Heart right ventricle (tissue), 16 donors: ENCODE data around the gene CLCN7. TPM values are rescaled to one million over a fixed set of nuclear protein-coding genes. Genes with fewer than 3 reads are reported as not detected.

Source experiments
- ATAC-seq, 8 donors: fragments of 200-7000 bp; cut with Tn5 transposase; one replicate each; pipeline ENCODE4 v1.9.1; 2020; ENCODE audit warnings: mild to moderate bottlenecking in 8 of 8, moderate library complexity in 8 of 8, moderate number of reproducible peaks in 1 of 8
- DNase-seq, 2 donors: peaks; one replicate each; pipeline ENCODE4 v3.0.0-alpha.2; 2020
- H3K27ac ChIP-seq, 10 donors: fragments of 200-600 bp; sonication (generic) in 2 of 10; one replicate each; pipeline versions ENCODE4 v1.5.0 to v1.8.0; 2020 to 2022; ENCODE audit warnings: mild to moderate bottlenecking in 3 of 10
- H3K27me3 ChIP-seq, 7 donors: fragments of 200-600 bp; one replicate each; pipeline ENCODE4 v1.8.0; 2021 to 2022; ENCODE audit warnings: mild to moderate bottlenecking in 2 of 7
- H3K36me3 ChIP-seq, 9 donors: fragments of 200-600 bp; sonication (generic) in 1 of 9; one replicate each; pipeline versions ENCODE4 v1.5.0 to v1.8.0; 2020 to 2022; ENCODE audit warnings: mild to moderate bottlenecking in 2 of 9
- H3K4me1 ChIP-seq, 9 donors: fragments of 200-600 bp; sonication (generic) in 1 of 9; one replicate each; pipeline versions ENCODE4 v1.5.0 to v1.8.0; 2020 to 2022; ENCODE audit warnings: mild to moderate bottlenecking in 4 of 9
- H3K4me3 ChIP-seq, 10 donors: fragments of 200-600 bp; sonication (generic) in 2 of 10; one replicate each; pipeline versions ENCODE4 v1.5.0 to v1.8.0; 2020 to 2022; ENCODE audit warnings: mild to moderate bottlenecking in 7 of 10, moderate library complexity in 2 of 10
- H3K9me3 ChIP-seq, 11 donors: fragments of 200-600 bp in 10 of 11; sonication (generic) in 2 of 11; one replicate each; pipeline versions ENCODE4 v1.5.0 to v1.8.0; 2013 to 2022; ENCODE audit warnings: mild to moderate bottlenecking in 2 of 11, control low read depth in 1 of 11, moderate library complexity in 1 of 11
- CTCF ChIP-seq, 9 donors: fragments of 200-600 bp; sonication (generic) in 2 of 9; IDR thresholded peaks; one replicate each; pipeline versions ENCODE4 v1.5.0 to v1.8.0; 2021 to 2022; ENCODE audit warnings: antibody characterized with exemption in 9 of 9, mild to moderate bottlenecking in 5 of 9, moderate library complexity in 1 of 9
- WGBS, 2 donors: extraction: QIAGEN DNeasy Blood & Tissue Kit; methylation state at CpG; one replicate each; pipeline ENCODE4 v1.1.7; 2013; ENCODE audit warnings: inconsistent platforms in 1 of 2; 5-methylcytosine and 5-hydroxymethylcytosine counted together
- intact Hi-C, 10 donors: fragments of 100-400 bp; cut with DNase I; formaldehyde crosslinking; loops; one replicate each; pipeline versions ENCODE4 v1.11.1 to v1.14.2; 2022
- polyA plus RNA-seq, 2 donors: library from polyadenylated mRNA; stranded (reverse); fragments of 200-250 nt; gene quantifications; one replicate each; pipeline ENCODE4 v1.2.3, GENCODE V29; 2013
- total RNA-seq, 10 donors: library from RNA; stranded (reverse); fragmentation: NEBNext Ultra II Directional in 3 of 10; extraction: Animal tissue kit (Norgen Biotek cat#: 25700) in 3 of 10; gene quantifications; one replicate each; pipeline versions ENCODE4 v1.2.1 to v1.2.4, GENCODE V29; 2021 to 2023
- donor health status: Arrhythmogenic right ventricular cardiomyopathy.
- donor health status: ischemic (EF 13 %, LVEDD 7.1; RV severe dilation, severe dysfunction).
- donor health status: healthy with polysubstance abuse.
- donor health status: DM: no; HTN: yes; CAD: no.
- donor health status: DM: no; HTN: no; CAD: no.
- donor health status: ischemic (EF 25% LVEDD 6.9; RV normal size, moderate dysfunction).
- donor health status: ischemic (EF 25% LVEDD 5.7; RV mildly dilated, moderate dysfunction).
- donor health status: healthy.
- donor health status: DM: yes; HTN: yes; CAD: no.
- donor health status: Ischemic cardiomyopathy.
- donor health status: ischemic (EF 35%, LVEDD 5.7; RV mildly dilated, moderate dysfunction).
- donor health status: nonischemic (EF 11% LVEDD 7.7; RV severe dilation, severe dysfunction).
- donor health status: DM: yes; HTN: yes; CAD: no.
- donor health status: PGD.
- donor health status: ischemic (EF 29% LVEDD 5.4; RV normal size, mild dysfunction).
- donor health status: nonischemic (EF 23%, LVEDD 6.1; RV moderate dilation, normal function).

Gene CLCN7
- total and polyA plus RNA-seq, 12 donors = 29.5 to 60.6 (median 35.1) TPM

- Histone ChIP-seq H3K27me3 (no peaks in the 10 kb centered on the region), H3K4me1 (peaks cover 0 to 47% (median 6%) of the 10 kb centered on the region in 9 donors), H3K27ac (no peak overlapping the region), H3K9me3 (peaks cover 0 to 3% (median 0%) of the 10 kb centered on the region in 11 donors), H3K4me3 (no peak overlapping the region), H3K36me3 (peaks cover 0 to 33% (median 0%) of the 10 kb centered on the region in 9 donors)
- intact Hi-C loops = no loop called here
- peak in 5 of 8 donors; percentile 9 to 62 (median 25) for ATAC-seq
- no peak for TF ChIP-seq CTCF (IDR thresholded peaks at IDR 0.05)
- 54 to 65% methylated on average over 14 of the region's 14 CpGs for WGBS, 2 donors
- peak in 1 of 2 donors; percentile 26 for DNase-seq
Observed at GRCh38 chr16:1466968-1467521, 7.8 kb downstream of the CLCN7 start.

- DNase-seq = peak in 1 of 2 donors; percentile 9
- peaks cover 0 to 2% (median 0%) of the 10 kb centered on the region in 11 donors for H3K9me3 ChIP-seq
- H3K4me1 ChIP-seq = peaks cover 0 to 37% (median 6%) of the 10 kb centered on the region in 9 donors
- H3K36me3 ChIP-seq = peaks cover 0 to 40% (median 5%) of the 10 kb centered on the region in 9 donors
- intact Hi-C loops = no loop called here
- no peak for TF ChIP-seq CTCF (IDR thresholded peaks at IDR 0.05)
- no peak overlapping the region for H3K4me3 ChIP-seq
- H3K27me3 ChIP-seq = no peaks in the 10 kb centered on the region
- ATAC-seq = peak in 1 of 8 donors; percentile 18
- WGBS, 2 donors = 93 to 95% methylated on average over 24 of the region's 24 CpGs
- no peak overlapping the region for H3K27ac ChIP-seq
Observed at GRCh38 chr16:1466054-1466453, 8.8 kb downstream of the CLCN7 start.

GRCh38 chr16:1465567-1465915 lies 9.3 kb downstream of the CLCN7 start:
- no peaks in the 10 kb centered on the region for H3K9me3 ChIP-seq
- no peak overlapping the region for H3K4me3 ChIP-seq
- H3K27ac ChIP-seq = no peak overlapping the region
- intact Hi-C loops = no loop called here
- peaks cover 0 to 45% (median 9%) of the 10 kb centered on the region in 9 donors for H3K36me3 ChIP-seq
- H3K27me3 ChIP-seq = no peaks in the 10 kb centered on the region
- ATAC-seq (peak in 1 of 8 donors; percentile 22), DNase-seq (no peak)
- no peak for TF ChIP-seq CTCF (IDR thresholded peaks at IDR 0.05)
- H3K4me1 ChIP-seq = peaks cover 0 to 32% (median 6%) of the 10 kb centered on the region in 9 donors
- 93 to 94% methylated on average over 12 to 13 of the region's 13 CpGs for WGBS, 2 donors

GRCh38 chr16:1464894-1465566 lies 9.8 kb downstream of the CLCN7 start:
- intact Hi-C loops = no loop called here

More at GRCh38 chr16:1464894-1465566, 9.8 kb downstream of the CLCN7 start:
- Histone ChIP-seq H3K4me3 (no peak overlapping the region), H3K4me1 (peaks cover 0 to 26% (median 4%) of the 10 kb centered on the region in 9 donors), H3K27me3 (no peaks in the 10 kb centered on the region), H3K9me3 (no peaks in the 10 kb centered on the region), H3K27ac (no peak overlapping the region), H3K36me3 (peaks cover 0 to 50% (median 13%) of the 10 kb centered on the region in 9 donors)
- 90 to 94% methylated on average over 33 of the region's 33 CpGs for WGBS, 2 donors
- ATAC-seq = peak in 1 of 8 donors; percentile 22
- no peak for TF ChIP-seq CTCF (IDR thresholded peaks at IDR 0.05)
- peak in 1 of 2 donors; percentile 11 for DNase-seq
